Measurements from ENCODE around the gene SSNA1. TPM values are rescaled to one million over a fixed set of nuclear protein-coding genes. Genes with fewer than 3 reads are reported as not detected.

Gene SSNA1
- total RNA-seq, 2 experiments from 2014 or later: 103 TPM

GRCh38 chr9:137176302-137177182 is 11.9 kb upstream of the SSNA1 start:
- ChIA-PET CTCF (interaction anchor here (0.6 to 2.2 kb wide), 7 partner anchors 12 to 56 kb away, joined by 3 to 5 read pairs (median 4); partner anchors contain the start of genes ANAPC2, GRIN1, RNF224 and SSNA1), POLR2A (no interaction called here)

- ChIA-PET POLR2A (no interaction called here), CTCF (interaction anchor here (0.7 kb wide), 2 partner anchors 9 to 20 kb away, joined by 3 to 4 read pairs; no protein-coding TSS in a partner anchor)
Measured at GRCh38 chr9:137178201-137178938, 10.1 kb upstream of the SSNA1 start.

- CTCF ChIA-PET: interaction anchor here (0.7 kb wide), 2 partner anchors 19 to 30 kb away, joined by 3 read pairs; no protein-coding TSS in a partner anchor
- POLR2A ChIA-PET: no interaction called here
Measured at GRCh38 chr9:137178939-137179630, 9.4 kb upstream of the SSNA1 start.

- CTCF ChIA-PET: no interaction called here
- POLR2A ChIA-PET: no interaction called here
Measured at GRCh38 chr9:137179761-137180160, 8.7 kb upstream of the SSNA1 start.

GRCh38 chr9:137180491-137180890 is 8.0 kb upstream of the SSNA1 start:
- POLR2A ChIA-PET: no interaction called here
- CTCF ChIA-PET: interaction anchor here (1.4 kb wide), 1 partner anchor 12 kb away, joined by 3 read pairs; no protein-coding TSS in a partner anchor

GRCh38 chr9:137181680-137182079 is 6.8 kb upstream of the SSNA1 start:
- CTCF ChIA-PET: interaction anchor here (1.4 kb wide), 1 partner anchor 13 kb away, joined by 3 read pairs; no protein-coding TSS in a partner anchor

GRCh38 chr9:137182836-137183235 is 5.6 kb upstream of the SSNA1 start:
- POLR2A ChIA-PET: interaction anchor here (0.5 kb wide), 1 partner anchor 71 kb away, joined by 3 read pairs; no protein-coding TSS in a partner anchor
- CTCF ChIA-PET: interaction anchor here (1.2 kb wide), 1 partner anchor 54 kb away, joined by 3 read pairs; no protein-coding TSS in a partner anchor

More at GRCh38 chr9:137181680-137182079, 6.8 kb upstream of the SSNA1 start:
- POLR2A ChIA-PET: no interaction called here

GRCh38 chr9:137183980-137184595 is 4.4 kb upstream of the SSNA1 start:
- ChIA-PET POLR2A (no interaction called here), CTCF (no interaction called here)

- ChIA-PET POLR2A (no interaction called here), CTCF (interaction anchor here (2.0 kb wide), 1 partner anchor 10 kb away, joined by 5 read pairs; no protein-coding TSS in a partner anchor)
Measured at GRCh38 chr9:137184881-137185660, 3.4 kb upstream of the SSNA1 start.

GRCh38 chr9:137185921-137186320 is 2.6 kb upstream of the SSNA1 start:
- CTCF ChIA-PET: interaction anchor here (2.0 kb wide), 1 partner anchor 11 kb away, joined by 5 read pairs; no protein-coding TSS in a partner anchor
- POLR2A ChIA-PET: no interaction called here

GRCh38 chr9:137186385-137186784 is 2.1 kb upstream of the SSNA1 start:
- ChIA-PET POLR2A (no interaction called here), CTCF (interaction anchor here (2.0 kb wide), 1 partner anchor 11 kb away, joined by 5 read pairs; no protein-coding TSS in a partner anchor)

- ChIA-PET CTCF (interaction anchor here (1.0 to 3.2 kb wide), 9 partner anchors 9 to 158 kb away, joined by 3 to 21 read pairs (median 5); partner anchors contain the start of genes NPDC1, RNF224 and TPRN), POLR2A (interaction anchor here (1.0 to 3.4 kb wide), 4 partner anchors 13 to 92 kb away, joined by 3 to 19 read pairs (median 7); partner anchors contain the start of gene TPRN)
Measured at GRCh38 chr9:137187386-137187785, 1.1 kb upstream of the SSNA1 start.

- ChIA-PET CTCF (interaction anchor here (1.0 to 3.2 kb wide), 12 partner anchors 8 to 154 kb away, joined by 3 to 21 read pairs (median 4); partner anchors contain the start of genes NPDC1, RNF224, SLC34A3 and TPRN), POLR2A (interaction anchor here (1.0 to 3.4 kb wide), 7 partner anchors 10 to 93 kb away, joined by 3 to 19 read pairs (median 6); partner anchors contain the start of gene TPRN)
Measured at GRCh38 chr9:137188086-137188489, 388 bp upstream of the SSNA1 start.

GRCh38 chr9:137189297-137190295 is 1.1 kb downstream of the SSNA1 start:
- POLR2A ChIA-PET: interaction anchor here (0.8 to 3.4 kb wide), 10 partner anchors 11 to 382 kb away, joined by 3 to 19 read pairs (median 4); partner anchors contain the start of genes TPRN and TUBB4B
- CTCF ChIA-PET: interaction anchor here (0.8 to 3.2 kb wide), 13 partner anchors 9 to 155 kb away, joined by 3 to 21 read pairs (median 4); partner anchors contain the start of genes GRIN1, RNF224, SLC34A3 and TPRN

- CTCF ChIA-PET: interaction anchor here (0.5 to 3.1 kb wide), 4 partner anchors 12 to 326 kb away, joined by 3 to 21 read pairs (median 4); partner anchors contain the start of genes GRIN1 and TPRN
- POLR2A ChIA-PET: interaction anchor here (0.5 to 3.4 kb wide), 4 partner anchors 46 to 60 kb away, joined by 3 to 19 read pairs (median 4); partner anchors contain the start of gene TUBB4B
Measured at GRCh38 chr9:137190315-137190856, 1.9 kb downstream of the SSNA1 start.

- POLR2A ChIA-PET: interaction anchor here (0.6 kb wide), 1 partner anchor 63 kb away, joined by 3 read pairs; no protein-coding TSS in a partner anchor
- CTCF ChIA-PET: no interaction called here
Measured at GRCh38 chr9:137191245-137191644, 2.8 kb downstream of the SSNA1 start.
